Limb (tissue), 2 donors: ENCODE data around the gene CTH.
"Not testable (repeated sequence)": the region's sequence is repeated elsewhere in the genome, so short reads cannot be mapped to it uniquely, and the experiment has no call there.

Experiments used
- DNase-seq, 2 donors: peaks; one replicate each; pipeline ENCODE4 v3.0.0-alpha.2; 2016; ENCODE audit errors: extremely low spot score in 2 of 2

Gene CTH

DNA sequence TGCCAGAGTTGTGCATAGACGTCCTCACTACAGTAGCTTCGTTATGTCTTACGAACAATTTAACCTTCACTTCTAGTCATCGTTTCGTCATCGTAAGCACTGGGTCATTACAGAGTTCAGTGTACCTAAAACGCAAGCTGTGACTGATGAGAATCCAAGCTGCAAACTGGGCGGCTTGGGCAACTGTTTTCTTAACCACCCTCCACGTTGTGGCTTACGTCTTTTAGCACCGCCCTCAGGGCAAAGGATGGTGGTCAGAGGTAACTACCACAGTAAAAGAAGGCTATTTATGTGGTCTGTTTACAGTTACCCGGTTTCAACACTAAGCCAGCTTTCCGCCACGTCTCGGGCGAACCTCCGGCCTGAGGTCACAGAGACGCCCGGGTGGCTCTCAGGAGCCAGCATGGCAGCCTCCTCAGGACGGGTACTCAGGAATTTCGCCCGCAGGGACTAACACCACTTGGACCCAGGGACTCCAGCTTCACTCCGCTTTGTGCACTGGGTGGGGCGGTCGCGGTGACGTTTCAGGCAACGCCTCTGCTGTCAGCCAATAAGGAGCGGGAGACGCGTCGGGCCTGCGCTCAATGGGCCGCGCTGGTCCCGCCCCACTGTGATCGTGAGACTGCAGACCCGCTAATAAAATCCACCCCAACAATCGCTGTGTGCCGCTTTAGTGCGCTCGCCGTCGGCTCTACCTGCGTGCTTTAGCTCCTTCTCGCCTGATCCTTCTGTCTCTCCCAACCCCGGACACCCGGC is at the start of gene CTH:
CTH (plus strand) TSS at position 665 of the 756 bp plus-strand sequence. CDS start 148 bp downstream, outside the sequence.
- peak; percentile 96 for DNase-seq

GRCh38 chr1:70361727-70362398 is 49.2 kb upstream of the CTH start:
- DNase-seq, result peak in 1 of 2 donors; percentile 30

DNA sequence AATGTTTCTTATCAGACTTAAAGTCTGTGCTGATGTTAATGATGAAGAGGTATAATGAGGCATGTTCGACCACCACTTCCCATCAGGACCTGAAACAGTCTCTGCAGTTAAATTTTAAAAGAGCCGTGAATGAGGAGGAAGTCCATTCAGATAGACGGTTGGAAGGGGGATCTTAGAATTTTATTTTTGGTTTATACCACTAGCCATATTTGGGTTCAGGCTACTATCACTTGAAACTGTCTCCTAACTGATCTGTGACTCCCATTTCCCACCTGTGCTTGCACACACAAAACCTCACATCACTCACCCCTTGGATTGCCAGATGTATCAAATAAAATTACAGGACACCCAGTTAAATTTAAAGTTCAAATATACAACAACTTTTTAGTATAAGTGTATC is 46.6 kb upstream of the CTH start:
- no peak for DNase-seq

GRCh38 chr1:70366425-70366952 is 44.6 kb upstream of the CTH start:
- DNase-seq, result not testable (repeated sequence)

DNA sequence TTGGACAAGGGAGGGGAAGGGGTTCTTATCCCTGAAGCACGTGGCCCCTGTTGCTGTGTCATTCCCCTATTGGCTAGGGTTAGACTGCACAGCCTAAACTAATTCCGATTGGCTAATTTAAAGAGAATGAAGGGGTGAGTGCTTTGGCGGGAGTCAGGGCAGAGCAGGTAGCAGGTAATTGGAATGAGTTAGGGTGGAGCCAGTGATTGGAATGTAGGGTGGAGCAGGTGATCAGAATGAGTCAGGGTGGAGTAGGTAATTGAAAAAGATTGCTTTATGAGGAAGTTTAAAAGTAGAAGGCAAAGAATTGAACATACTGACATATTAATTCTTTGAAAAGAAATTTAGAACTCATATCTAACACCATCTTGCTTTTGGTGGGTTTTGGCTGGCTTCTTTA is 44.1 kb upstream of the CTH start:
- DNase-seq, result not testable (repeated sequence)

- DNase-seq, result not testable (repeated sequence)
Observed at GRCh38 chr1:70367397-70367796, 43.7 kb upstream of the CTH start.

DNA sequence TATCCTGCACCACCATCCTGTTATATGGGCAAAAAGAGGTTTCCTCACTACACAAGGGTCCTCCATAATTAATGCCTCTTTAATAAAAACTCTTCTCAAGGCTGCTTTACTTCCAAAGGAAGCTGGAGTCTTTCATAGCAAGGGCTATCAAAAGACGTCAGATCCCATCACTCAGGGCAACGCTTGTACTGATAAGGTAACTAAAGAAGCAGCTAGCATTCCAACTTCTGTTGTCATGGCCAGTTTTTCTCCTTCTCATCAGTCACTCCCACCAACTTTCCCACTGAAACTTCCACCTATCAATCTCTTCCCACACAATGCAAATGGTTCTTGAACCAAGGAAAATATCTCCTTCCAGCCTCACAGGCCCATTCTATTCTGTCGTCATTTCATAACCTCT is 39.5 kb upstream of the CTH start:
- not testable (repeated sequence) for DNase-seq

- no peak for DNase-seq
Observed at GRCh38 chr1:70372426-70372825, 38.6 kb upstream of the CTH start.

GRCh38 chr1:70373580-70373979 is 37.5 kb upstream of the CTH start:
- not testable (repeated sequence) for DNase-seq

GRCh38 chr1:70376196-70376595 is 34.9 kb upstream of the CTH start:
- DNase-seq, result no peak

DNA sequence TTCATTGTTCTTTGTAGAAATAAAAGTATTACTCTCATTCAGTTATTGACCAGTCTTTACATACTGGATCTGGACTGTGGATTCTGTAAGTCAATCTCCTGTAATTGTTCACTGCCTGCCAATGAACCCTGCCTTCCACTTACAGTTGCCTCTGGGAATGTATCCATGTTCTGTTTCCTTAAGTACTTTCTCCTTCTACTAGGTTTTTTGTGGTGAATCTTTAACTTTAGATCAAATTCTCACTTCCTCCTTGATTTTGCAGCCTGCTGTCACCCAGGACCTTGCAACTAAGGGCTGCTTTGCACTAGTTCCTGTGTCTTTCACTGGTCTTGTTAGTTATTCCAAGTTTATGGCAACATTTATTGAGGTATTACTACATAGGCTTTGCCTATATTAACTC is 28.4 kb upstream of the CTH start:
- DNase-seq, result no peak

DNA sequence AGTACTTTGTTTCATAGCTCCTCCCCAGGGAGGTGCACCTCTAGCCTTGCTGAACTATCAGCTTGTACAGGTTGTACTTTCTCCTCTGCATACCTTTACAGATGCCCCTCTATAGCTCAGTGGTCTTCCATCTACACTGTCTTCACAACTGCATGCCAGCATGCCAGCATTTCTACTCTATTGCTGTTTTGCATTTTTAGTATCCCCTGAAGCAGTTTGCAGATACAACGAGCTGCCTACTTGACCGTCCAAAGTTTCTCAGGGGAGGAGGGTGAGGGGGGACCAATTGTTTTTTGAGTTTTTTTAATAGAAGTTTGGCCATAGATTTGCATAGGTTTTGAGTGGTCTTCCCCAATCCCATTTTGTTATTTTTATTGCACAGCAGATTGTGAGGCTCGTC is 27.6 kb upstream of the CTH start:
- DNase-seq, result no peak

GRCh38 chr1:70384542-70384941 is 26.5 kb upstream of the CTH start:
- DNase-seq, result no peak

- DNase-seq, result no peak
Observed at GRCh38 chr1:70385477-70385876, 25.6 kb upstream of the CTH start.

DNA sequence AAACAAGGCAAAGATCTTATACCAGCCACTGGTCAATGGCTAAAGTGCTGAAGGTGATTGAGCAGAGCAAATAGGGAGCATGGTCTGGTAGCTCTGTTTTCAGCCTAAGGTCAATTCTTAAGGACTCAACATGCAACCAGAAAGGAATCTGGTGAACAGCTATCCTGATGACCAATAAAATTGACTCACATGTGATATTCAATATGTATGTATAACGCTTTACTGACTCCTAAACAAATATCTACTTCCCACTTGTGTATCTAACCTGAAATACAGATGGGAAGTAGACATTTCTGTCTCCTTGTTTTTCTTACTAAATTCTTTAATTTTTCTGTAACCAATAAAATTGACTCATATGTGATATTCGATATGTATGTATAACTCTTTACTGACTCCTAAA is 24.9 kb upstream of the CTH start:
- no peak for DNase-seq

DNA sequence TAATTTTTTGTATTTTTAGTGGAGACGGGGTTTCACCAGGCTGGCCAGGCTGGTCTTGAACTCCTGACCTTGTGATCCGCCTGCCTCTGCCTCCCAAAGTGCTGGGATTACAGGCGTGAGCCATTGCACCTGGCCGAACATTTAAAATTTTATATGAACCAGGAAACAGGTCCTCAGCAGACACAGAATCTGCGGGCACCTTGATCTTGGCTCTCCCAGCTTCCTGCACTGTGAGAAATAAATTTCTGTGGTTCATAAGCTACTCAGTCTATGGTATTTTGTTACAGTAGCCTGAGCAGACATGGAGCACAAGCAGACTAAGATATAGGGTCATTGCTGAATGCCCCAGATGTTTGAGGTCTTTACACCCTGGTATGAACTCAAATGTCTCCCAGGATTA is 23.6 kb upstream of the CTH start:
- no peak for DNase-seq

DNA sequence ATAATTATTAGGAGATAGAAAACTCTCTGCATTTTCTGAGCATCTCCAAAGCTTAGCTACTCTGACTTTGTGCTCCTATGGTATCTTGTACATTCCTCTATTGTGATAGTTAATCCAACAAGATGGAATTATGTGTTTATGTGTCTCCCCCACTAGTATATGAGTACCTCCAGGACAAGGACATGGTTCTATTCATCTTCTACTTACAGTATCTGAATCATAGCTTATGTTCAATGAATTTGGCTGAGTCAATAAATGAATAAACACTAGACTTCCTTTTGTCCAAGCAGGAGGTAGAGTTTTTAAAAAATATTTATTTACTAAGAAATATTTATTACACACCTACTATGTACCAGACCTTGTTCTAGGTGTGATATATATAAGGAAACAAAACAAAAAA is 18.4 kb upstream of the CTH start:
- no peak for DNase-seq

DNA sequence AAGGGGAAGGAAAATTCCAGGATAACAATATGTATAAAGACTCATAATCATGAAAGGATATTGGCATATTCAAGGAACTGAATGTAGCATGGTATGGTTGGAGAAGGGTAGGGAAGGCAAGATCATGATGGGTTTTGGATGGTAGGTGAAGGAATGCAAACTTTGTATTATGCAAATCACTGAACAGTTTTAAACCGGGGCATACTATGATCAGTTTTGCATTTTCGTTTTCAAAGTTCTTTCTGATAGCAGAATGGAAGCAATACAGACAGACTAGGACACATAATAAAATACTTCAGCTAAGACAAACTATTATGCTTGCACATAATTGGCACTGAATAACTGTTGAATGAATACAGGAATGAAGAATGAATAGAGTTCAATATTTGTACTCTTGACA is 14.5 kb upstream of the CTH start:
- no peak for DNase-seq

- DNase-seq, result no peak
Observed at GRCh38 chr1:70397013-70397412, 14.1 kb upstream of the CTH start.

GRCh38 chr1:70400335-70400734 is 10.7 kb upstream of the CTH start:
- no peak for DNase-seq

GRCh38 chr1:70401974-70402373 is 9.1 kb upstream of the CTH start:
- no peak for DNase-seq

- no peak for DNase-seq
Observed at GRCh38 chr1:70403759-70404158, 7.3 kb upstream of the CTH start.
